Ishikawa (cell line): Measurements from ENCODE around the gene TMEM184B.

Experiments
- CEBPB ChIP-seq: IDR thresholded peaks from 2 replicates; pipeline ENCODE4 v1.6.1; 2012
- CREB1 ChIP-seq: IDR thresholded peaks from 2 replicates; pipeline ENCODE4 v1.6.1; 2012; ENCODE audit warnings: low read depth
- EGR1 ChIP-seq: IDR thresholded peaks from 2 replicates; pipeline ENCODE4 v1.6.1; 2012
- MAX ChIP-seq: IDR thresholded peaks from 2 replicates; pipeline ENCODE4 v1.6.1; 2012
- RAD21 ChIP-seq: IDR thresholded peaks from 2 replicates; pipeline ENCODE4 v1.6.1; 2012; ENCODE audit warnings: low read depth
- TAF1 ChIP-seq: IDR thresholded peaks from 2 replicates; pipeline ENCODE4 v1.6.1; 2012; ENCODE audit warnings: low read depth, mild to moderate bottlenecking
- TEAD4 ChIP-seq: IDR thresholded peaks from 2 replicates; pipeline ENCODE4 v1.6.1; 2012
- USF1 ChIP-seq: IDR thresholded peaks from 2 replicates; pipeline ENCODE4 v1.6.1; 2012
- YY1 ChIP-seq: IDR thresholded peaks from 2 replicates; pipeline ENCODE4 v1.6.1; 2012; ENCODE audit warnings: low read depth
- ZBTB7A ChIP-seq: IDR thresholded peaks from 2 replicates; pipeline ENCODE4 v1.6.1; 2012; ENCODE audit warnings: low read depth
- TF ChIP-seq, protein P1 (sequence below): IDR thresholded peaks from 2 replicates; pipeline ENCODE4 v1.6.1; 2012; ENCODE audit warnings: low read depth, mild to moderate bottlenecking

- TF ChIP-seq TAF1 (no peak), CEBPB (no peak), EGR1 (no peak), TEAD4 (no peak), MAX (no peak), ZBTB7A (no peak), USF1 (no peak), CREB1 (no peak), YY1 (no peak), RAD21 (no peak)
- TF ChIP-seq, protein P1, sequence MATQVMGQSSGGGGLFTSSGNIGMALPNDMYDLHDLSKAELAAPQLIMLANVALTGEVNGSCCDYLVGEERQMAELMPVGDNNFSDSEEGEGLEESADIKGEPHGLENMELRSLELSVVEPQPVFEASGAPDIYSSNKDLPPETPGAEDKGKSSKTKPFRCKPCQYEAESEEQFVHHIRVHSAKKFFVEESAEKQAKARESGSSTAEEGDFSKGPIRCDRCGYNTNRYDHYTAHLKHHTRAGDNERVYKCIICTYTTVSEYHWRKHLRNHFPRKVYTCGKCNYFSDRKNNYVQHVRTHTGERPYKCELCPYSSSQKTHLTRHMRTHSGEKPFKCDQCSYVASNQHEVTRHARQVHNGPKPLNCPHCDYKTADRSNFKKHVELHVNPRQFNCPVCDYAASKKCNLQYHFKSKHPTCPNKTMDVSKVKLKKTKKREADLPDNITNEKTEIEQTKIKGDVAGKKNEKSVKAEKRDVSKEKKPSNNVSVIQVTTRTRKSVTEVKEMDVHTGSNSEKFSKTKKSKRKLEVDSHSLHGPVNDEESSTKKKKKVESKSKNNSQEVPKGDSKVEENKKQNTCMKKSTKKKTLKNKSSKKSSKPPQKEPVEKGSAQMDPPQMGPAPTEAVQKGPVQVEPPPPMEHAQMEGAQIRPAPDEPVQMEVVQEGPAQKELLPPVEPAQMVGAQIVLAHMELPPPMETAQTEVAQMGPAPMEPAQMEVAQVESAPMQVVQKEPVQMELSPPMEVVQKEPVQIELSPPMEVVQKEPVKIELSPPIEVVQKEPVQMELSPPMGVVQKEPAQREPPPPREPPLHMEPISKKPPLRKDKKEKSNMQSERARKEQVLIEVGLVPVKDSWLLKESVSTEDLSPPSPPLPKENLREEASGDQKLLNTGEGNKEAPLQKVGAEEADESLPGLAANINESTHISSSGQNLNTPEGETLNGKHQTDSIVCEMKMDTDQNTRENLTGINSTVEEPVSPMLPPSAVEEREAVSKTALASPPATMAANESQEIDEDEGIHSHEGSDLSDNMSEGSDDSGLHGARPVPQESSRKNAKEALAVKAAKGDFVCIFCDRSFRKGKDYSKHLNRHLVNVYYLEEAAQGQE = no peak
Observed at GRCh38 chr22:38290347-38290746, 17.5 kb upstream of the TMEM184B start.
